Loucy (cell line): Measurements from ENCODE around the gene MRPS26.
"Not testable (repeated sequence)": the region's sequence is repeated elsewhere in the genome, so short reads cannot be mapped to it uniquely, and the experiment has no call there.

Experiments
- H2AFZ ChIP-seq: fragments of 200-600 bp; sonication (generic); 2 replicates; pipeline ENCODE4 v1.6.0; 2016; ENCODE audit warnings: antibody characterized with exemption, mild to moderate bottlenecking, low read length, moderate library complexity
- H3F3A ChIP-seq: fragments of 200-600 bp; 2 replicates; pipeline ENCODE4 v1.6.0; 2016; ENCODE audit warnings: antibody characterized with exemption, low read depth, mild to moderate bottlenecking
- H3K27me3 ChIP-seq: fragments of 200-600 bp; sonication (generic); 2 replicates; pipeline ENCODE4 v1.6.1; 2014; ENCODE audit warnings: low read length, mild to moderate bottlenecking; ENCODE audit not compliant: insufficient read depth, poor library complexity, severe bottlenecking
- H3K36me3 ChIP-seq: fragments of 200-600 bp; sonication (generic); 2 replicates; pipeline ENCODE4 v1.6.1; 2016; ENCODE audit warnings: low read length; ENCODE audit not compliant: insufficient read depth
- H3K4me1 ChIP-seq: fragments of 200-600 bp; sonication (generic); 2 replicates; pipeline ENCODE4 v1.5.1; 2014; ENCODE audit warnings: low read length, mild to moderate bottlenecking; ENCODE audit not compliant: insufficient read depth, poor library complexity, severe bottlenecking
- H3K4me2 ChIP-seq: fragments of 200-600 bp; sonication (generic); 2 replicates; pipeline ENCODE4 v1.6.0; 2014; ENCODE audit warnings: antibody characterized with exemption, low read length, low read depth, mild to moderate bottlenecking; ENCODE audit not compliant: poor library complexity, severe bottlenecking
- H3K4me3 ChIP-seq: fragments of 200-600 bp; sonication (generic); 2 replicates; pipeline ENCODE4 v1.5.1; 2014; ENCODE audit warnings: low read length, mild to moderate bottlenecking, mixed read lengths; ENCODE audit not compliant: poor library complexity, severe bottlenecking
- H3K79me2 ChIP-seq: fragments of 200-600 bp; sonication (generic); 2 replicates; pipeline ENCODE4 v1.6.1; 2014; ENCODE audit warnings: low read length; ENCODE audit not compliant: insufficient read depth
- H3K9ac ChIP-seq: fragments of 200-600 bp; sonication (generic); 2 replicates; pipeline ENCODE4 v1.6.0; 2014; ENCODE audit warnings: mild to moderate bottlenecking, low read depth, low read length, moderate library complexity; ENCODE audit not compliant: poor library complexity, severe bottlenecking
- H3K9me2 ChIP-seq: fragments of 200-600 bp; sonication (generic); replicated peaks from 2 replicates; pipeline ENCODE4 v1.6.1; 2016; ENCODE audit warnings: low read depth, low read length, mixed read lengths
- H3K9me3 ChIP-seq: fragments of 200-600 bp; sonication (generic); 2 replicates; pipeline ENCODE4 v1.6.1; 2014; ENCODE audit warnings: mild to moderate bottlenecking, antibody characterized with exemption, low read length, low read depth; ENCODE audit not compliant: insufficient read depth
- H4K20me1 ChIP-seq: fragments of 200-600 bp; sonication (generic); 2 replicates; pipeline ENCODE4 v1.6.0; 2014; ENCODE audit warnings: antibody characterized with exemption, low read length, mild to moderate bottlenecking; ENCODE audit not compliant: insufficient read depth, poor library complexity, severe bottlenecking
- EZH2phosphoT487 ChIP-seq: fragments of 200-600 bp; IDR thresholded peaks from 2 replicates; pipeline ENCODE4 v1.6.1; 2018; ENCODE audit warnings: antibody characterized with exemption, mild to moderate bottlenecking, moderate library complexity, borderline replicate concordance
- TF ChIP-seq, protein P1 (sequence below): fragments of 200-600 bp; sonication (generic); conservative IDR thresholded peaks from 2 replicates; pipeline ENCODE4 v1.5.1; 2014; ENCODE audit warnings: mild to moderate bottlenecking, antibody characterized with exemption, low read length

MRPS26 gene

DNA sequence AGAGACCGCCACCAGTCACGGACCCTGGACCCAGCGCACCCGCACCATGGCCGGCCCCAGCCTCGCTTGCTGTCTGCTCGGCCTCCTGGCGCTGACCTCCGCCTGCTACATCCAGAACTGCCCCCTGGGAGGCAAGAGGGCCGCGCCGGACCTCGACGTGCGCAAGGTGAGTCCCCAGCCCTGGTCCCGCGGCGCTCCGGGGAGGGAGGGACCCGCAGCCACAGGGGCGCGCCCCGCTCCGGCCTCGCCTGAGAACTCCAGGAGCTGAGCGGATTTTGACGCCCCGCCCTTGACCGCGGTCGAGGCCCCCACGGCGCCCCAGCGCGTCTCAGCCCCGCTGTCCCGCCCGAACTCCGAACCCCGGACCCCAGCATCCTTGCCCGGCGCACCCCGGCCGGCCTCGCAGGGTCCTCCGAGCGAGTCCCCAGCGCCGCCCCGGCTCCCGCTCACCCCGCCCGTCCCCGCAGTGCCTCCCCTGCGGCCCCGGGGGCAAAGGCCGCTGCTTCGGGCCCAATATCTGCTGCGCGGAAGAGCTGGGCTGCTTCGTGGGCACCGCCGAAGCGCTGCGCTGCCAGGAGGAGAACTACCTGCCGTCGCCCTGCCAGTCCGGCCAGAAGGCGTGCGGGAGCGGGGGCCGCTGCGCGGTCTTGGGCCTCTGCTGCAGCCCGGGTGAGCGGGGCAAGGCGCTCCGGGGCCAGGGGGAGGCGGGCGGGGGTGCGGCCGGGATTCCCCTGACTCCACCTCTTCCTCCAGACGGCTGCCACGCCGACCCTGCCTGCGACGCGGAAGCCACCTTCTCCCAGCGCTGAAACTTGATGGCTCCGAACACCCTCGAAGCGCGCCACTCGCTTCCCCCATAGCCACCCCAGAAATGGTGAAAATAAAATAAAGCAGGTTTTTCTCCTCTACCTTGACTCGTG, 26.0 kb downstream of the MRPS26 start, which contains the start of gene OXT:
Gene OXT (plus strand): TSS at position 11 of the 920 bp plus-strand sequence. CDS start 36 bp downstream, at position 47.
- Histone ChIP-seq H3K4me1 (peaks cover 17% of the 10 kb centered on the region), H3K4me3 (peak within 1 kb of the TSS; percentile 82), H3K36me3 (no peaks in the 10 kb centered on the region), H4K20me1 (peaks cover 8% of the 10 kb centered on the region), H3K27me3 (no peaks in the 10 kb centered on the region), H2AFZ (peak within 1 kb of the TSS; percentile 94), H3K4me2 (peak within 1 kb of the TSS; percentile 89), H3K79me2 (peaks cover 16% of the 10 kb centered on the region; the same call in 1 of the 2 replicates), H3K9me2 (no peaks in the 10 kb centered on the region), H3K9me3 (no peaks in the 10 kb centered on the region), H3F3A (no peaks in the 10 kb centered on the region), H3K9ac (peak within 1 kb of the TSS; percentile 84)
- TF ChIP-seq EZH2phosphoT487: no peak
- TF ChIP-seq, protein P1, sequence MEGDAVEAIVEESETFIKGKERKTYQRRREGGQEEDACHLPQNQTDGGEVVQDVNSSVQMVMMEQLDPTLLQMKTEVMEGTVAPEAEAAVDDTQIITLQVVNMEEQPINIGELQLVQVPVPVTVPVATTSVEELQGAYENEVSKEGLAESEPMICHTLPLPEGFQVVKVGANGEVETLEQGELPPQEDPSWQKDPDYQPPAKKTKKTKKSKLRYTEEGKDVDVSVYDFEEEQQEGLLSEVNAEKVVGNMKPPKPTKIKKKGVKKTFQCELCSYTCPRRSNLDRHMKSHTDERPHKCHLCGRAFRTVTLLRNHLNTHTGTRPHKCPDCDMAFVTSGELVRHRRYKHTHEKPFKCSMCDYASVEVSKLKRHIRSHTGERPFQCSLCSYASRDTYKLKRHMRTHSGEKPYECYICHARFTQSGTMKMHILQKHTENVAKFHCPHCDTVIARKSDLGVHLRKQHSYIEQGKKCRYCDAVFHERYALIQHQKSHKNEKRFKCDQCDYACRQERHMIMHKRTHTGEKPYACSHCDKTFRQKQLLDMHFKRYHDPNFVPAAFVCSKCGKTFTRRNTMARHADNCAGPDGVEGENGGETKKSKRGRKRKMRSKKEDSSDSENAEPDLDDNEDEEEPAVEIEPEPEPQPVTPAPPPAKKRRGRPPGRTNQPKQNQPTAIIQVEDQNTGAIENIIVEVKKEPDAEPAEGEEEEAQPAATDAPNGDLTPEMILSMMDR: no peak

DNA sequence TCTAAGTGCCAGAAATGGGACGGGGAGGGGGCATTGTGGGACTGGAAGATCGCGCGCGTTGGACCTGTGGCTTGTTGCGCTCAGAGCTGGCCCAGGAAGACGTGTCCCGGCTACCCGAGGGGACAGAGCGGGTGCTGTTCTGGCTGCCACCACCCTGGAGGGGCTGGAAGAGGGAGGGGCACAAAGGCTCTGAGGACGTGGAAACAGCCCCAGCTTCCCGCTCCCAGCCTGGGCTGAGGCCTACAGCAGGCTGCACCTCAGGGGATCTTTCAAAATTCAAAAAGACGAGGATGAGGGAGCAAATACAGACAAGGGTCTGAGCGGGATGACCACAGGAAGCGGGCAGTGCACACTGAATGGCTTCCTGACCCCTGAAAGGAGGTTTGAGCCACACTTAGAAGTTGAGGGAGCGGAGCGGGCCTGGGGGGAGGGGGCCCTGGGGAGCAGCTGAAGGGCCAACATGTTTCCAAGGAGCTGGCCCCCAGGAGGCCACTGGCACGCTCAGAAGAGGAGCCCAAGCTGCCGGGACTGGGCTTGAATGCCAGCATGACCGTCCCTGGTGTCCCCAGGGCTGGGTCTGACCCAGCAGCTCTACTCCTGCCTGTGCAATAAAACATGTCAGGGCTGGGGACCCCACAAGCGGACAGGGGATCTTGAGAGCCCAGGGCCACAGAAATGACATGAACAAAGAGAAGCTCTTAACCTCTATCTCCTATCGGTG, 26.8 kb downstream of the MRPS26 start:
- H3K9ac ChIP-seq: peak overlapping the region; percentile 84
- peak overlapping the region; percentile 89 for H3K4me2 ChIP-seq
- H4K20me1 ChIP-seq: peaks cover 8% of the 10 kb centered on the region
- H3F3A ChIP-seq: no peaks in the 10 kb centered on the region
- H3K79me2 ChIP-seq: peaks cover 16% of the 10 kb centered on the region; the same call in 1 of the 2 replicates
- H3K4me3 ChIP-seq: peak overlapping the region; percentile 82
- TF ChIP-seq EZH2phosphoT487: no peak
- TF ChIP-seq, protein P1: no peak
- H3K9me2 ChIP-seq: no peaks in the 10 kb centered on the region
- H3K36me3 ChIP-seq: no peaks in the 10 kb centered on the region
- peaks cover 20% of the 10 kb centered on the region for H3K4me1 ChIP-seq
- H2AFZ ChIP-seq: peak overlapping the region; percentile 94
- H3K9me3 ChIP-seq: no peaks in the 10 kb centered on the region
- no peaks in the 10 kb centered on the region for H3K27me3 ChIP-seq

GRCh38 chr20:3073251-3073643, 27.4 kb downstream of the MRPS26 start:
- not testable (repeated sequence) for H3K4me3 ChIP-seq, H3K27me3 ChIP-seq, H4K20me1 ChIP-seq, H3F3A ChIP-seq, H3K9ac ChIP-seq, H3K36me3 ChIP-seq, H3K9me2 ChIP-seq, H2AFZ ChIP-seq, H3K9me3 ChIP-seq
- Histone ChIP-seq H3K79me2 (peaks cover 16% of the 10 kb centered on the region; the same call in 1 of the 2 replicates), H3K4me1 (peaks cover 20% of the 10 kb centered on the region), H3K4me2 (peak overlapping the region; percentile 89)
